Measurements from ENCODE around the gene PYCR2.

The PYCR2 gene

DNA sequence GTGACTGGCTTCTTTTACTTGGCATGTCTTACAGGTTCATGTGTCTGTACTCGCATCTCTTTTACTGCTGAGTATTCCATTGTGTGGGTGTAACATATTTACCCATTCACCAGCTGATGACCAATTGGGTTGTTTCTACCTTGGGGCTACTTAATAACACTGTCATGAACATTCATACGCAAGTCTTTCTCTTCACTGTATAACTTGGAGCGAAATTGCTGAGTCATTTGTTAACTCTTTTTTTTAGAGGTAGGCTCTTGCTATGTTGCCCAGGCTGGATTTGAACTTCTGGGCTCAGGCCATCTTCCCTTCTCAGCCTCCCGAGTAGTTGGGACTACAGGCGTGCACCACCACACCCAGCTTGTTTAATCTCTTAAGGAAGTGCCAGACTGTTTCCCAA is 6.5 kb downstream of the PYCR2 start:
- TF ChIP-seq, protein P1, sequence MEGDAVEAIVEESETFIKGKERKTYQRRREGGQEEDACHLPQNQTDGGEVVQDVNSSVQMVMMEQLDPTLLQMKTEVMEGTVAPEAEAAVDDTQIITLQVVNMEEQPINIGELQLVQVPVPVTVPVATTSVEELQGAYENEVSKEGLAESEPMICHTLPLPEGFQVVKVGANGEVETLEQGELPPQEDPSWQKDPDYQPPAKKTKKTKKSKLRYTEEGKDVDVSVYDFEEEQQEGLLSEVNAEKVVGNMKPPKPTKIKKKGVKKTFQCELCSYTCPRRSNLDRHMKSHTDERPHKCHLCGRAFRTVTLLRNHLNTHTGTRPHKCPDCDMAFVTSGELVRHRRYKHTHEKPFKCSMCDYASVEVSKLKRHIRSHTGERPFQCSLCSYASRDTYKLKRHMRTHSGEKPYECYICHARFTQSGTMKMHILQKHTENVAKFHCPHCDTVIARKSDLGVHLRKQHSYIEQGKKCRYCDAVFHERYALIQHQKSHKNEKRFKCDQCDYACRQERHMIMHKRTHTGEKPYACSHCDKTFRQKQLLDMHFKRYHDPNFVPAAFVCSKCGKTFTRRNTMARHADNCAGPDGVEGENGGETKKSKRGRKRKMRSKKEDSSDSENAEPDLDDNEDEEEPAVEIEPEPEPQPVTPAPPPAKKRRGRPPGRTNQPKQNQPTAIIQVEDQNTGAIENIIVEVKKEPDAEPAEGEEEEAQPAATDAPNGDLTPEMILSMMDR (IDR thresholded peaks at IDR 0.05; ENCODE audit: low read depth, low read length, missing control alignments), result no peak
- DNase-seq (ENCODE audit: extremely low read depth, low read depth), result no peak
- H3K4me3 ChIP-seq (replicated peaks; ENCODE audit: low read depth, low read length), result no peak overlapping the region

DNA sequence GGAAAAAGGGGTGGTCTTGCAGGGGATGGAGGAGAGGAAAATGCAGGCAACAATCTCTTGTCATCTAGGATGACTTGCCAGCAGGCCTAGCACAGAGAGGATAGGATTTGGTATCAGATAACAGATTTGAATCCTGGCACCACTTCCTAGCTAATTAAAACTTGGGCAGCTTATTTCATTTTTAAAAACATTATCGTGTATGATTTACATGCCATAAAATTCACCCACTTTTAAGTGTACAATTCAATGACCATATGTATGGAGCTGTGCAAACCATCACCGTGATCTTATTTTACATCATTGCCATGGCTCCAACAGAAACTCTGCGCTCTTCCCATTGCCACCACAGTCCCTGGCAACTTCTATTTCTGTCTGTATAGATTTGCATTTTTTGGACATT is 6.9 kb downstream of the PYCR2 start:
- TF ChIP-seq, protein P1 (IDR thresholded peaks at IDR 0.05; ENCODE audit: low read depth, low read length, missing control alignments), result no peak
- no peak for DNase-seq (ENCODE audit: extremely low read depth, low read depth)
- no peak overlapping the region for H3K4me3 ChIP-seq (replicated peaks; ENCODE audit: low read depth, low read length)

DNA sequence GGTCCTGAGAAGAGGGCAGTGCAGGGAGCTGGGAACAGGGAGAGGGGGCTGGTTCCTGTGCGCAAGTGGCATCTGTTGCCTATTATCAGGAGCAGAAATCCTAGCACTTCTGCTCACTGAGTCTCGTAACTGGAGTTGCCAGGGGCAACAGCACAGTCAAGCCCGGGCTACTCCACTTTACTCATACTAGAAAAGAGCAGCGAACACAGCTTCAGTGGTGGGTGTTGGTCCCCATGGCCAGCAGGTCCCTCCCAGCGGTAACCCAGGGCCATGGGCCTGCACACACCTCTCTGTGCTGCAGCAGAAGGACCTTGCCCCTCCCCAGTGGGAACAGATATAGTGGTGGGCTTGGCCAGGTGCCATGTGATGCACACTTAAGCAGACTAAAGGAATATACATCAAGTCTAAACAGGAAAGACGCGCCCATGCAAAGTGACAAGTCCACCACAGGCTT is 8.5 kb downstream of the PYCR2 start:
- peak; percentile 37 for DNase-seq (ENCODE audit: extremely low read depth, low read depth)
- H3K4me3 ChIP-seq (replicated peaks; ENCODE audit: low read depth, low read length), result no peak overlapping the region
- TF ChIP-seq, protein P1 (IDR thresholded peaks at IDR 0.05; ENCODE audit: low read depth, low read length, missing control alignments), result no peak

DNA sequence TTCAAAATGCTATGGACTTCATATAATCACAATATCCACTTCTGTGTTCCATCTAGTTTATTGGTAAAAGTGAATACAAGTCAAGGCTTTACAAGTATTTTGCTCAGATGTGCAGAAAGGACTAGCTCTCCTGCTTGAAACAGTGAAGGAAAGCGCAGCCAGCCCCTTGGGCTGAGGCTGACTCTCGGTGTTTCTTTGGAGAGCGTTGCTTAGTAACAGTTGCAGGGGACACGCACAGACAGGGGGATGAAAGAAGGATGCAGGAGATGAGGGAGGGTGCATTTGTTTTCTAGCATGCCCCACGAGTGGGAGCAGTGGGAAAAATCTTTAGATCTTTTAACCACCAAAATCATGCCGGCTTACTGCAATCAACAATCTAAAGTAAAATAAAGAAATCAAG is 9.1 kb downstream of the PYCR2 start:
- no peak for DNase-seq (ENCODE audit: extremely low read depth, low read depth)
- TF ChIP-seq, protein P1 (IDR thresholded peaks at IDR 0.05; ENCODE audit: low read depth, low read length, missing control alignments), result no peak
- H3K4me3 ChIP-seq (replicated peaks; ENCODE audit: low read depth, low read length), result no peak overlapping the region

DNA sequence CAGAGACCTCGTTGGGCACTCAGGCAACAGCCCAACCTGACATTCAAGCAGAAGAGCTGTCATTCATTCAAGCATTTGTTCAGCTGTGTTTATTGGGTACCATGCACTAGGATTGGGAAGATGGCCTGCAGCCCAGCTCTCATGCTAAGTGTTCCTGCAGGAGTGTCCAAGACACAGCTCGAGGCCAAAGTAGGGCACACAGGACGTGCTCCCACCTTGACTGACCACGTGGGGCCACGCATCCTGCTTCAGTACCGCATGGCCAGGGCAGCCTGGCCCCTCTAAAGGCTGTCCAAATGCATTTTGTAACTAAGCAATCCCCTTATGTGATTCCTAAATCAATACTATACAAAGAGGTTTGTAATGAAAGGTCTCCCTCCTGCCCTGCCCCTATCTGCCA is 9.7 kb downstream of the PYCR2 start:
- no peak for DNase-seq (ENCODE audit: extremely low read depth, low read depth)
- H3K4me3 ChIP-seq (replicated peaks; ENCODE audit: low read depth, low read length), result no peak overlapping the region
- TF ChIP-seq, protein P1 (IDR thresholded peaks at IDR 0.05; ENCODE audit: low read depth, low read length, missing control alignments), result no peak

DNA sequence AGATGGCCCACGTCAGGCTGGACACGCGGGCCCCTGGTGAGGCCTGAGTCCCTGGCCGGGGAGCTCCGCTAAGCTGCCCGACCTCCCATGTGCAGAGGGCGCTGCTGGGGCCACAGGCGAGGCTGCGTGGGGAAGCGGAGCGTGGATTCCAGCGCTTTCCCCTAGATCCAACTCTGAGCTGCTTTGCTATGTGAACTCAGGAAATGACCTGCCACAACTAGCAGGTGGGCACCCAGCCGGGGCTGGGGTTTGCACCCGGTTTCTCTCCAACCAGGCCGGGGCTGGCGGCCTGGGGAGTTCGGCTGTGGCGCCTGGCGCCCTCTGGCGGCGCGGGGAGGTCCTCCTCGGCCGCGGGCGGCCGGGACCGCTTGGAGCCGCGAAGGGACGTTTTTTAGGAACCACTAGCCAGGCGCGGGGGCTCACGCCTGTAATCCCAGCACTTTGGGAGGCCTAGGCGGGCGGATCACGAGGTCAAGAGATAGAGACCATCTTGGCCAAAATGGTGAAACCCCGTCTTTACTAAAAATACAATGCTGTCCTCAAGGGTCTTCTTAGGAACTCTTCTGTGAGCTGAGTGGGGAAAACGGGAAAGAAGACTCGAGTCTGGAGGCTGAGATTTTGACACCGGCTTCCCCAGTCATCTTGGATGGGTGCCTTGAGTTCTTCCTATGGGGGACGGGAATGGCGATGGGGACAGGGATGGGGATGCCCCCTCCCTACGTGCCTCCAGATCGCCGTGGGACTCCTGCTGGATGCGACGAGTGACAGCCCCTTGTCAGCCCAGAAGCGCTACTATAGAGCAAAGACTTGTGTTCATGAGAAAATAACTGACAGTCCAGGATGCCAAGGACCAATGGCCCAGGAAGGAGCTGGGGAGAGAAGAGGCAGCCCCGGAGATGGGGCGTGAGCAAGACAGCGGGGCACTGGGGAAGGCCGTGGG is 12.6 kb downstream of the PYCR2 start:
- TF ChIP-seq, protein P1 (IDR thresholded peaks at IDR 0.05; ENCODE audit: low read depth, low read length, missing control alignments), result peak; percentile 70
- no peak overlapping the region for H3K4me3 ChIP-seq (replicated peaks; ENCODE audit: low read depth, low read length)
- DNase-seq (ENCODE audit: extremely low read depth, low read depth), result no peak
